NCI-H1930 (cell line): ENCODE measurements around the gene QRICH1.
A peak's percentile ranks its signal among the peaks of the same experiment; 100 is the strongest.

Experiments
- DNase-seq, 2 experiments: peaks; one replicate each; lab custom pipeline; 2025; lab: John Stamatoyannopoulos, UW

QRICH1 gene

GRCh38 chr3:49119439-49119838 is 25.6 kb upstream of the QRICH1 start:
- no peak for DNase-seq

GRCh38 chr3:49119036-49119435 is 25.2 kb upstream of the QRICH1 start:
- DNase-seq = no peak

GRCh38 chr3:49112262-49112661 is 18.4 kb upstream of the QRICH1 start:
- no peak for DNase-seq

GRCh38 chr3:49111347-49111746 is 17.5 kb upstream of the QRICH1 start:
- no peak for DNase-seq

- no peak for DNase-seq
These were observed 16.9 kb upstream of the QRICH1 start for GRCh38 chr3:49110780-49111179.

GRCh38 chr3:49108346-49108745 is 14.5 kb upstream of the QRICH1 start:
- no peak for DNase-seq

GRCh38 chr3:49104427-49105291 is 10.8 kb upstream of the QRICH1 start, which contains the start of gene QARS1:
Gene QARS1, minus strand, starts transcription at chr3:49104757. Its CDS starts 24 bp downstream, at chr3:49104733.
- DNase-seq = peak; percentile 69 to 77

GRCh38 chr3:49104052-49104426 is 10.2 kb upstream of the QRICH1 start:
- DNase-seq = no peak

GRCh38 chr3:49100046-49100615 is 6.3 kb upstream of the QRICH1 start:
- DNase-seq = no peak

- DNase-seq = no peak
These were observed 5.2 kb upstream of the QRICH1 start for GRCh38 chr3:49098910-49099630.

- DNase-seq = no peak
These were observed 4.6 kb upstream of the QRICH1 start for GRCh38 chr3:49098429-49098828.

- peak; percentile 49 to 51 for DNase-seq
These were observed 676 bp downstream of the QRICH1 start for GRCh38 chr3:49092938-49093852.

GRCh38 chr3:49081429-49081828 is 12.4 kb downstream of the QRICH1 start:
- no peak for DNase-seq

- DNase-seq = no peak
These were observed 14.6 kb downstream of the QRICH1 start for GRCh38 chr3:49079270-49079669.

GRCh38 chr3:49076646-49077045 is 17.2 kb downstream of the QRICH1 start:
- no peak for DNase-seq

- DNase-seq = no peak
These were observed 17.8 kb downstream of the QRICH1 start for GRCh38 chr3:49076116-49076515.

GRCh38 chr3:49058011-49058410 is 35.9 kb downstream of the QRICH1 start:
- no peak for DNase-seq

GRCh38 chr3:49057268-49057667 is 36.6 kb downstream of the QRICH1 start:
- no peak for DNase-seq

- DNase-seq = no peak
These were observed 39.5 kb downstream of the QRICH1 start for GRCh38 chr3:49054344-49054862.

- no peak for DNase-seq
These were observed 40.3 kb downstream of the QRICH1 start for GRCh38 chr3:49053543-49053942.

GRCh38 chr3:49035281-49035680 is 58.6 kb downstream of the QRICH1 start:
- DNase-seq = no peak

- DNase-seq = no peak
These were observed 59.2 kb downstream of the QRICH1 start for GRCh38 chr3:49034650-49035049.
